Natural killer cell (primary cell): Measurements from ENCODE around the gene BCAP29. TPM values are rescaled to one million over a fixed set of nuclear protein-coding genes. Genes with fewer than 3 reads are reported as not detected.

ENCODE experiments used
- ATAC-seq, 3 donors: fragments of 150-1000 bp in 2 of 3; fragments of 200-7000 bp in 1 of 3; cut with Tn5 transposase; 1 replicate in 1 of 3; 2 replicates in 2 of 3; pipeline ENCODE4 v1.10.0; 2021; ENCODE audit warnings: mild to moderate bottlenecking in 2 of 3, moderate library complexity in 2 of 3
- DNase-seq, 2 donors: peaks; one replicate each; pipeline versions ENCODE4 v3.0.0 to v3.0.0-alpha.2; 2013 to 2021; ENCODE audit warnings: mixed read lengths in 1 of 2
- H3K27ac ChIP-seq: one replicate; pipeline ENCODE4 v1.5.1; 2013; ENCODE audit warnings: mild to moderate bottlenecking, low read length
- H3K27me3 ChIP-seq: one replicate; pipeline ENCODE4 v1.6.1; 2013; ENCODE audit warnings: low read length; ENCODE audit not compliant: control insufficient read depth, insufficient read depth
- H3K36me3 ChIP-seq: one replicate; pipeline ENCODE4 v1.6.1; 2013; ENCODE audit warnings: low read length; ENCODE audit not compliant: control insufficient read depth, insufficient read depth
- H3K4me1 ChIP-seq: one replicate; pipeline ENCODE4 v1.6.1; 2013; ENCODE audit warnings: low read length; ENCODE audit not compliant: control insufficient read depth, insufficient read depth
- H3K4me3 ChIP-seq: one replicate; pipeline ENCODE4 v1.5.1; 2013; ENCODE audit warnings: low read length
- H3K9me3 ChIP-seq: one replicate; pipeline ENCODE4 v1.6.1; 2013; ENCODE audit warnings: low read length; ENCODE audit not compliant: control insufficient read depth, insufficient read depth
- H3K27ac Mint-ChIP-seq, 2 donors: one replicate each; pipeline ENCODE4 v1.8.0; 2022; ENCODE audit warnings: mild to moderate bottlenecking in 2 of 2, mixed read lengths in 2 of 2, moderate library complexity in 1 of 2
- H3K27me3 Mint-ChIP-seq, 2 donors: one replicate each; pipeline ENCODE4 v1.8.0; 2022; ENCODE audit warnings: low read depth in 2 of 2, mixed read lengths in 2 of 2
- H3K36me3 Mint-ChIP-seq: one replicate; pipeline ENCODE4 v1.8.0; 2022; ENCODE audit warnings: mixed read lengths
- H3K4me1 Mint-ChIP-seq, 2 donors: one replicate each; pipeline ENCODE4 v1.8.0; 2022; ENCODE audit warnings: mixed read lengths in 2 of 2
- H3K4me3 Mint-ChIP-seq: one replicate; pipeline ENCODE4 v1.8.0; 2022; ENCODE audit warnings: mild to moderate bottlenecking, moderate library complexity, mixed read lengths
- H3K9me3 Mint-ChIP-seq, 2 donors: one replicate each; pipeline ENCODE4 v1.8.0; 2022; ENCODE audit warnings: mixed read lengths in 2 of 2
- WGBS: methylation state at CpG from one replicate; pipeline ENCODE4 v1.1.7; 2013; ENCODE audit warnings: missing lambda C conversion rate; ENCODE audit not compliant: insufficient coverage; 5-methylcytosine and 5-hydroxymethylcytosine counted together
- intact Hi-C: fragments of 100-400 bp; cut with micrococcal nuclease; formaldehyde crosslinking; loops from one replicate; pipeline ENCODE4 v1.14.2; 2022
- total RNA-seq, 4 donors: library from RNA; stranded (reverse); fragments of 120-200 nt in 1 of 4; gene quantifications; one replicate each; pipeline versions ENCODE4 v1.2.3 to v1.2.4, GENCODE V29; 2013 to 2022
- TF ChIP-seq, protein P1 (sequence below): fragments of 200-600 bp; IDR thresholded peaks from one replicate; pipeline ENCODE4 v1.8.0; 2022; ENCODE audit warnings: antibody characterized with exemption

Gene BCAP29
- total RNA-seq, 3 donors from 2014 or later (not counting 1 experiment from before 2014, with no cell fraction given) = 22.1 to 33.3 (median 27.1) TPM

DNA sequence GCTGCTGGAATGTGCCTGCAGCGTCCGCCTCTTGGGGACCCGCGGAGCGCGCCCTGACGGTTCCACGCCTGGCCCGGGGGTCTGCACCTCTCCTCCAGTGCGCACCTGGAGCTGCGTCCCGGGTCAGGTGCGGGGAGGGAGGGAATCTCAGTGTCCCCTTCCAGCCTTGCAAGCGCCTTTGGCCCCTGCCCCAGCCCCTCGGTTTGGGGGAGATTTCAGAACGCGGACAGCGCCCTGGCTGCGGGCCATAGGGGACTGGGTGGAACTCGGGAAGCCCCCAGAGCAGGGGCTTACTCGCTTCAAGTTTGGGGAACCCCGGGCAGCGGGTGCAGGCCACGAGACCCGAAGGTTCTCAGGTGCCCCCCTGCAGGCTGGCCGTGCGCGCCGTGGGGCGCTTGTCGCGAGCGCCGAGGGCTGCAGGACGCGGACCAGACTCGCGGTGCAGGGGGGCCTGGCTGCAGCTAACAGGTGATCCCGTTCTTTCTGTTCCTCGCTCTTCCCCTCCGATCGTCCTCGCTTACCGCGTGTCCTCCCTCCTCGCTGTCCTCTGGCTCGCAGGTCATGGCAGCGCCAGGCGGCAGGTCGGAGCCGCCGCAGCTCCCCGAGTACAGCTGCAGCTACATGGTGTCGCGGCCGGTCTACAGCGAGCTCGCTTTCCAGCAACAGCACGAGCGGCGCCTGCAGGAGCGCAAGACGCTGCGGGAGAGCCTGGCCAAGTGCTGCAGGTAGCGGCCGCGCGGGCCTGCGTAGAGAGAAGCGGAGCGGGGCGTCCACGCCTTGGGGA lies 81.2 kb downstream of the BCAP29 start:
- no peaks in the 10 kb centered on the region for H3K36me3 Mint-ChIP-seq
- Histone ChIP-seq H3K4me1 (peaks cover 18% of the 10 kb centered on the region), H3K4me3 (peak overlapping the region; percentile 38), H3K27ac (no peak overlapping the region), H3K9me3 (no peaks in the 10 kb centered on the region), H3K36me3 (no peaks in the 10 kb centered on the region), H3K27me3 (peaks cover 21% of the 10 kb centered on the region)
- ATAC-seq (peak; percentile 12 to 45 (median 21)), DNase-seq (peak in 1 of 2 donors; percentile 45)
- H3K9me3 Mint-ChIP-seq = no peaks in the 10 kb centered on the region
- intact Hi-C loops = no loop called here
- TF ChIP-seq, protein P1, sequence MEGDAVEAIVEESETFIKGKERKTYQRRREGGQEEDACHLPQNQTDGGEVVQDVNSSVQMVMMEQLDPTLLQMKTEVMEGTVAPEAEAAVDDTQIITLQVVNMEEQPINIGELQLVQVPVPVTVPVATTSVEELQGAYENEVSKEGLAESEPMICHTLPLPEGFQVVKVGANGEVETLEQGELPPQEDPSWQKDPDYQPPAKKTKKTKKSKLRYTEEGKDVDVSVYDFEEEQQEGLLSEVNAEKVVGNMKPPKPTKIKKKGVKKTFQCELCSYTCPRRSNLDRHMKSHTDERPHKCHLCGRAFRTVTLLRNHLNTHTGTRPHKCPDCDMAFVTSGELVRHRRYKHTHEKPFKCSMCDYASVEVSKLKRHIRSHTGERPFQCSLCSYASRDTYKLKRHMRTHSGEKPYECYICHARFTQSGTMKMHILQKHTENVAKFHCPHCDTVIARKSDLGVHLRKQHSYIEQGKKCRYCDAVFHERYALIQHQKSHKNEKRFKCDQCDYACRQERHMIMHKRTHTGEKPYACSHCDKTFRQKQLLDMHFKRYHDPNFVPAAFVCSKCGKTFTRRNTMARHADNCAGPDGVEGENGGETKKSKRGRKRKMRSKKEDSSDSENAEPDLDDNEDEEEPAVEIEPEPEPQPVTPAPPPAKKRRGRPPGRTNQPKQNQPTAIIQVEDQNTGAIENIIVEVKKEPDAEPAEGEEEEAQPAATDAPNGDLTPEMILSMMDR = no peak
- 2% methylated on average over 73 of the region's 73 CpGs for WGBS
- H3K27me3 Mint-ChIP-seq = peaks cover 36 to 39% of the 10 kb centered on the region in 2 donors
- no peak overlapping the region for H3K27ac Mint-ChIP-seq
- no peak overlapping the region for H3K4me3 Mint-ChIP-seq
- peaks cover 0 to 6% of the 10 kb centered on the region in 2 donors for H3K4me1 Mint-ChIP-seq

DNA sequence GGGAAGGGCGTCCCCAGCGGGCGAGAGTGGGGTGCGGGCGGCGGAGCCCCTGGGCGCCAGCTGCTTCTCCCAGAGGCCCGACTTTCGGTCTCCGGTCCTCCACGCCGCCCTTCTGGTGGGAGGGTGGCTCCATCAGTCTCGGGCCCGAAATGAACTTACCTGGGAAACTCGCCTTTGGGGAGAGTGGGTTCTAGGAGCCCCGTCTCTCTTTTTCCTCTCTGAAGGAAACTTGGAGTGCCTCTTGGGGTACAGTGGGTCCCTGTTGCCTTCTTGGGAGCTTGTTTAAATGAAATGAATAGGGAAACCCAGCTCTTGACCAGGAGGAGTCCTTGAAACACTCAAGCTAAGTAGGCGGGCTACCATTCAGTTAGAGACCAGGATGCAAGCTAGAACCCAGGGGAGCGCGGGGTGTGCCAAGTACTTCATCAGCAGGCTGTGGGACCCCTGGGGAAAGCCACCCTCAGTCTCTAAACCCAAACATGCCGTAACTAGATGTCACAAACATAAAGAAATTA lies 81.9 kb downstream of the BCAP29 start:
- Mint-ChIP-seq H3K27ac (no peak overlapping the region), H3K9me3 (no peaks in the 10 kb centered on the region), H3K36me3 (no peaks in the 10 kb centered on the region), H3K27me3 (peaks cover 34 to 38% of the 10 kb centered on the region in 2 donors), H3K4me1 (peaks cover 0 to 6% of the 10 kb centered on the region in 2 donors), H3K4me3 (no peak overlapping the region)
- TF ChIP-seq, protein P1 = no peak
- H3K4me3 ChIP-seq = peak overlapping the region; percentile 38
- no peak for DNase-seq
- no peaks in the 10 kb centered on the region for H3K36me3 ChIP-seq
- ATAC-seq = peak in 1 of 3 donors; percentile 35
- intact Hi-C loops = no loop called here
- H3K9me3 ChIP-seq = no peaks in the 10 kb centered on the region
- peaks cover 21% of the 10 kb centered on the region for H3K27me3 ChIP-seq
- H3K4me1 ChIP-seq = peaks cover 18% of the 10 kb centered on the region
- 5% methylated on average over 19 of the region's 20 CpGs for WGBS
- H3K27ac ChIP-seq = no peak overlapping the region

DNA sequence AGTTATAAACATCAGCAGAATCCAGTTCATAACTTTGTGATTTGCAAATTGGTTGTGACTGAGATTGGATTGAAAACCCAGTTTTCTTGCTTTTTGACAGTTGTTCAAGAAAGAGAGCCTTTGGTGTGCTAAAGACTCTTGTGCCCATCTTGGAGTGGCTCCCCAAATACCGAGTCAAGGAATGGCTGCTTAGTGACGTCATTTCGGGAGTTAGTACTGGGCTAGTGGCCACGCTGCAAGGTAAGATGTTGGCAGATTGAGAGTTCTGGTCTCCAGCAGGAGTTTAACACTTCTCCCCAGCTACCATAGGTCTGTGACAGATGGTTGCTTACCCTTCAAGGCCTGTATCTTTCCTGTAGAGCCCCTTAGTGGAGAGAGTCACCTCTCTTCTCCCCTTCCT lies 83.2 kb downstream of the BCAP29 start:
- no peak overlapping the region for H3K27ac ChIP-seq
- intact Hi-C loops = no loop called here
- Mint-ChIP-seq H3K36me3 (no peaks in the 10 kb centered on the region), H3K9me3 (no peaks in the 10 kb centered on the region), H3K4me3 (no peak overlapping the region), H3K27me3 (peaks cover 31 to 34% of the 10 kb centered on the region in 2 donors), H3K27ac (no peak overlapping the region), H3K4me1 (peaks cover 0 to 6% of the 10 kb centered on the region in 2 donors)
- no peak for ATAC-seq
- no peaks in the 10 kb centered on the region for H3K9me3 ChIP-seq
- no peaks in the 10 kb centered on the region for H3K36me3 ChIP-seq
- H3K4me3 ChIP-seq = no peak overlapping the region
- TF ChIP-seq, protein P1 = no peak
- WGBS = 91% methylated on average over 4 of the region's 4 CpGs
- peaks cover 21% of the 10 kb centered on the region for H3K27me3 ChIP-seq
- peaks cover 18% of the 10 kb centered on the region for H3K4me1 ChIP-seq
- no peak for DNase-seq
